Left lung (tissue), 10 donors: ENCODE measurements around the gene FAM20A. TPM values are rescaled to one million over a fixed set of nuclear protein-coding genes. Genes with fewer than 3 reads are reported as not detected.
"Not testable (repeated sequence)": the region's sequence is repeated elsewhere in the genome, so short reads cannot be mapped to it uniquely, and the experiment has no call there.

ENCODE experiments used
- ATAC-seq: fragments of 200-7000 bp; cut with Tn5 transposase; one replicate; pipeline ENCODE4 v1.9.1; 2020; ENCODE audit warnings: moderate library complexity
- DNase-seq, 4 donors: peaks; one replicate each; pipeline ENCODE4 v3.0.0-alpha.2; 2013 to 2020
- H3K27ac ChIP-seq, 2 donors: fragments of 200-600 bp; sonication (generic) in 1 of 2; one replicate each; pipeline versions ENCODE4 v1.5.0 to v1.8.0; 2020 to 2021
- H3K27me3 ChIP-seq, 2 donors: fragments of 200-600 bp; sonication (generic) in 1 of 2; one replicate each; pipeline versions ENCODE4 v1.5.0 to v1.8.0; 2020 to 2021
- H3K36me3 ChIP-seq, 2 donors: fragments of 200-600 bp; sonication (generic) in 1 of 2; one replicate each; pipeline versions ENCODE4 v1.5.0 to v1.8.0; 2020 to 2021
- H3K4me1 ChIP-seq, 2 donors: fragments of 200-600 bp; one replicate each; pipeline ENCODE4 v1.8.0; 2021
- H3K4me3 ChIP-seq, 2 donors: fragments of 200-600 bp; sonication (generic) in 1 of 2; one replicate each; pipeline versions ENCODE4 v1.5.0 to v1.8.0; 2020 to 2021; ENCODE audit warnings: mild to moderate bottlenecking in 1 of 2
- H3K9me3 ChIP-seq, 2 donors: fragments of 200-600 bp; sonication (generic) in 1 of 2; one replicate each; pipeline versions ENCODE4 v1.5.0 to v1.8.0; 2020 to 2021
- CTCF ChIP-seq, 2 donors: fragments of 200-600 bp; sonication (generic) in 1 of 2; IDR thresholded peaks; one replicate each; pipeline versions ENCODE4 v1.5.0 to v1.8.0; 2021; ENCODE audit warnings: antibody characterized with exemption in 2 of 2
- intact Hi-C, 2 donors: fragments of 100-400 bp; cut with DNase I; formaldehyde crosslinking; loops; one replicate each; pipeline versions ENCODE4 v1.11.2 to v1.14.2; 2022
- polyA plus RNA-seq, 6 donors: library from polyadenylated mRNA; unstranded; fragments of 120-200 nt; gene quantifications; one replicate each; pipeline ENCODE4 v1.2.1, GENCODE V29; 2013; ENCODE audit not compliant: insufficient read length in 6 of 6
- total RNA-seq, 2 donors: library from RNA; stranded (reverse); fragmentation: NEBNext Ultra II Directional; extraction: Animal tissue kit (Norgen Biotek cat#: 25700); gene quantifications; one replicate each; pipeline ENCODE4 v1.2.1, GENCODE V29; 2021
- donor health status: DM: no; HTN: yes; CAD: no.
- donor health status: DM: no; HTN: no; CAD: no.

FAM20A gene
- total and polyA plus RNA-seq, 8 donors: 3.8 to 85.9 (median 6.0) TPM

- no peak for TF ChIP-seq CTCF (IDR thresholded peaks at IDR 0.05)
- Histone ChIP-seq H3K9me3 (no peaks in the 10 kb centered on the region), H3K27me3 (no peaks in the 10 kb centered on the region), H3K36me3 (peaks cover 0 to 70% of the 10 kb centered on the region in 2 donors), H3K4me1 (peaks cover 17 to 63% of the 10 kb centered on the region in 2 donors), H3K4me3 (no peak overlapping the region), H3K27ac (no peak overlapping the region)
- ATAC-seq (no peak), DNase-seq (no peak)
- intact Hi-C loops: no loop called here
Measured at GRCh38 chr17:68518063-68518815, 82.9 kb downstream of the FAM20A start.

DNA sequence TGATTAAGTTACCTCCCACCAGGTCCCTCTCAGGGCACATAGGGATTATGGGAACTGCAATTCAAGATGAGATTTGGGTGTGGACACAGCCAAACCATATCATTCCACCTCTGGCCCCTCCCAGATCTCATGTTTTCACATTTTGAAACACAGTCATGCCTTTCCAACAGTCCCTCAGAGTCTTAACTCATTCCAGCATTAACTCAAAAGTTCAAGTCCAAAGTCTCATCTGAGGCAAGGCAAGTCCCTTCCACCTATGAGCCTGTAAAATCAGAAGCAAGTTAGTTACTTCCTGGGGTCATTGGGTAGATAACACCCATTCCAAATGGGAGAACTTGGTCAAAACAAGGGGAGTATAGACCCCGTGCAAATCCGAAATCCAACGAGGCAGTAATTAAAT is 83.6 kb downstream of the FAM20A start:
- H3K4me1 ChIP-seq: peaks cover 17 to 57% of the 10 kb centered on the region in 2 donors
- DNase-seq, ATAC-seq, H3K9me3 ChIP-seq, H3K27ac ChIP-seq, H3K27me3 ChIP-seq, H3K4me3 ChIP-seq, intact Hi-C loops: not testable (repeated sequence)
- peaks cover 0 to 64% of the 10 kb centered on the region in 2 donors for H3K36me3 ChIP-seq

GRCh38 chr17:68516732-68517131 is 84.4 kb downstream of the FAM20A start:
- Histone ChIP-seq H3K27ac (no peak overlapping the region), H3K4me1 (peaks cover 17 to 48% of the 10 kb centered on the region in 2 donors), H3K36me3 (peaks cover 0 to 59% of the 10 kb centered on the region in 2 donors), H3K4me3 (no peak overlapping the region), H3K27me3 (no peaks in the 10 kb centered on the region), H3K9me3 (no peaks in the 10 kb centered on the region)
- intact Hi-C loops: no loop called here
- no peak for DNase-seq
- ATAC-seq: no peak
- no peak for TF ChIP-seq CTCF (IDR thresholded peaks at IDR 0.05)

DNA sequence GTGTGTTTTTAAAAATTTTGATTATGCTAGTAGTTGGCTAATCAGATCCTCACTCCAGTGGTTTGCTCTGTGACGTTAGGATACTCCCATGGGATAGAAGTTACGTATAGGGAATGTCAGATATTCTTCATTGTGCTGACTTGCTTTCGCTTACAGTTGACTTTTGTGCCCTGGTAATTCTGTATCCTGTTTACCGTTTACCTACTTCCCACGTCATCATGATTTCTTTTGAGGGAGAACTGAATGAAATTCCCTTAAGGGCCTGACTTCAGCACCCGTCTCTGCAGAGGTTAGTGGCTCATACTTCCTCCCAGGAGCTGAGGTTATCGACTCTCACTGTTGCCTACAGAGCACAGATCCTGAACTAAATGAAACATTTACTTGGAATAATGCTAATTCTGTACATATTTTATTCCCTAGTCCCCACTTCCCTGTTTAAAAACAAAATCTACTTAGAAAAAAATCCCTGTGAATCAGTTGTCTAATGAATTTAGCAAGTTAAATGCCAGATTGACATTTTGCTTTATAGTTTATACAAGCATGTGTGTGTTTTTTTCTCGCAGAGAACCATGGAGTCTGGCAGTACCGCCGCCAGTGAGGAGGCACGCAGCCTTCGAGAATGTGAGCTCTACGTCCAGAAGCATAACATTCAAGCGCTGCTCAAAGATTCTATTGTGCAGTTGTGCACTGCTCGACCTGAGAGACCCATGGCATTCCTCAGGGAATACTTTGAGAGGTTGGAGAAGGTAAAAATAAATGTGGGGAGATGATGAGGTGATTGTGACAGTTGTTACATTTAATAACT is 86.1 kb downstream of the FAM20A start:
- no peaks in the 10 kb centered on the region for H3K9me3 ChIP-seq
- no peak for ATAC-seq
- peaks cover 23 to 57% of the 10 kb centered on the region in 2 donors for H3K4me1 ChIP-seq
- peak overlapping the region in 1 of 2 donors; percentile 99 for H3K27ac ChIP-seq
- no peak for DNase-seq
- intact Hi-C loops: no loop called here
- peaks cover 0 to 48% of the 10 kb centered on the region in 2 donors for H3K36me3 ChIP-seq
- TF ChIP-seq CTCF (IDR thresholded peaks at IDR 0.05): no peak
- H3K27me3 ChIP-seq: no peaks in the 10 kb centered on the region
- peak overlapping the region; percentile 65 to 69 for H3K4me3 ChIP-seq

DNA sequence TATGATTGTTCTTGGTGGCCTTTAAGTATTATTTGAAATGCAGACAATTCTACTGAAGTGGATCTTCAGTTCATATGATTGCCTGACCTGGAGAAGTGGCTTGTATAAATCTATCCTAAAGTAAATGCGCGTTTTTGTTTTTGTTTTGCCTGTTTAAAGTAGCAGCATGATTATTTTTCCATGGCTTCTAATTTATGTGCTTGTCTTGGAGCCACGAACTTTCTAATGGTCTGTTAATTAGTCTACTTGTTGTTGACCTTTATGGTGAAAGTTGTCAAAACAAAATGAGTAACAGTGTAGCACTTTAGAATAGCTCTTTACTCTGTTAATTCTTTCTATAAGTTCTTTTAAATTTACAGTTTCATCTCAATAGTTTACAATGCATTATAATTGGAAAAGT is 87.2 kb downstream of the FAM20A start:
- TF ChIP-seq CTCF (IDR thresholded peaks at IDR 0.05): no peak
- peak overlapping the region; percentile 65 to 69 for H3K4me3 ChIP-seq
- no peaks in the 10 kb centered on the region for H3K27me3 ChIP-seq
- H3K9me3 ChIP-seq: no peaks in the 10 kb centered on the region
- H3K27ac ChIP-seq: peak overlapping the region; percentile 99
- peaks cover 0 to 39% of the 10 kb centered on the region in 2 donors for H3K36me3 ChIP-seq
- DNase-seq: no peak
- peaks cover 28 to 68% of the 10 kb centered on the region in 2 donors for H3K4me1 ChIP-seq
- no peak for ATAC-seq
- intact Hi-C loops: no loop called here
